Psoas muscle (tissue), 8 donors: ENCODE data around the gene UBR3. TPM values are rescaled to one million over a fixed set of nuclear protein-coding genes. Genes with fewer than 3 reads are reported as not detected.
A peak's percentile ranks its signal among the peaks of the same experiment; 100 is the strongest.

Source experiments
- ATAC-seq, 4 donors: fragments of 200-7000 bp; cut with Tn5 transposase; one replicate each; pipeline ENCODE4 v1.9.1; 2020; ENCODE audit warnings: moderate library complexity in 3 of 4, mild to moderate bottlenecking in 2 of 4
- DNase-seq, 2 donors: peaks; one replicate each; pipeline ENCODE4 v3.0.0-alpha.2; 2020
- H3K27ac ChIP-seq: fragments of 200-600 bp; one replicate; pipeline ENCODE4 v1.8.0; 2022
- H3K27me3 ChIP-seq, 3 donors: fragments of 200-600 bp in 1 of 3; one replicate each; pipeline versions ENCODE4 v1.6.1 to v1.8.0; 2013 to 2022; ENCODE audit warnings: low read length in 2 of 3, mild to moderate bottlenecking in 2 of 3, moderate library complexity in 1 of 3; ENCODE audit not compliant: insufficient read depth in 3 of 3
- H3K36me3 ChIP-seq, 2 donors: fragments of 200-600 bp in 1 of 2; one replicate each; pipeline versions ENCODE4 v1.6.1 to v1.8.0; 2013 to 2022; ENCODE audit warnings: low read depth in 1 of 2, mild to moderate bottlenecking in 1 of 2, moderate library complexity in 1 of 2; ENCODE audit not compliant: insufficient read depth in 1 of 2
- H3K4me1 ChIP-seq: fragments of 200-600 bp; one replicate; pipeline ENCODE4 v1.8.0; 2022
- H3K4me3 ChIP-seq: fragments of 200-600 bp; one replicate; pipeline ENCODE4 v1.8.0; 2022; ENCODE audit warnings: mild to moderate bottlenecking
- H3K9me3 ChIP-seq: fragments of 200-600 bp; one replicate; pipeline ENCODE4 v1.8.0; 2022
- WGBS, 3 donors: extraction: QIAGEN DNeasy Blood & Tissue Kit; methylation state at CpG; one replicate each; pipeline versions ENCODE4 v1.1.6 to v1.1.7; 2013; 5-methylcytosine and 5-hydroxymethylcytosine counted together
- intact Hi-C, 2 donors: fragments of 100-400 bp; cut with DNase I; formaldehyde crosslinking; loops; one replicate each; pipeline versions ENCODE4 v1.11.0 to v1.14.2; 2022
- long read RNA-seq, 2 donors: library from polyadenylated mRNA; unstranded; transcript quantifications; one replicate each; pipeline ENCODE4 v2.0.0, GENCODE V29; 2021
- polyA plus RNA-seq, 3 donors: library from polyadenylated mRNA; stranded (reverse); fragments of 200-250 nt; gene quantifications; one replicate each; pipeline ENCODE4 v1.2.3, GENCODE V29; 2013
- total RNA-seq, 4 donors: library from RNA; stranded (reverse); fragmentation: NEBNext Ultra II Directional in 2 of 4; extraction: Animal tissue kit (Norgen Biotek cat#: 25700) in 2 of 4; gene quantifications; one replicate each; pipeline versions ENCODE4 v1.2.1 to v1.2.4, GENCODE V29; 2021 to 2023
- TF ChIP-seq, protein P1 (sequence below): fragments of 200-600 bp; IDR thresholded peaks from one replicate; pipeline ENCODE4 v1.8.0; 2022; ENCODE audit warnings: antibody characterized with exemption
- donor health status: healthy with polysubstance abuse.
- donor health status: DM: no; HTN: no; CAD: no; lungs with moderate emphysema.
- donor health status: Bipolar disorder and iron deficiency.
- donor health status: healthy.
- donor health status: DM: yes; HTN: yes; CAD: no.
- donor health status: DM: no; HTN: no; CAD: no.
- donor health status: DM: no; HTN: no; CAD: no.
- donor health status: DM: yes; HTN: yes; CAD: no.

The UBR3 gene, protein sequence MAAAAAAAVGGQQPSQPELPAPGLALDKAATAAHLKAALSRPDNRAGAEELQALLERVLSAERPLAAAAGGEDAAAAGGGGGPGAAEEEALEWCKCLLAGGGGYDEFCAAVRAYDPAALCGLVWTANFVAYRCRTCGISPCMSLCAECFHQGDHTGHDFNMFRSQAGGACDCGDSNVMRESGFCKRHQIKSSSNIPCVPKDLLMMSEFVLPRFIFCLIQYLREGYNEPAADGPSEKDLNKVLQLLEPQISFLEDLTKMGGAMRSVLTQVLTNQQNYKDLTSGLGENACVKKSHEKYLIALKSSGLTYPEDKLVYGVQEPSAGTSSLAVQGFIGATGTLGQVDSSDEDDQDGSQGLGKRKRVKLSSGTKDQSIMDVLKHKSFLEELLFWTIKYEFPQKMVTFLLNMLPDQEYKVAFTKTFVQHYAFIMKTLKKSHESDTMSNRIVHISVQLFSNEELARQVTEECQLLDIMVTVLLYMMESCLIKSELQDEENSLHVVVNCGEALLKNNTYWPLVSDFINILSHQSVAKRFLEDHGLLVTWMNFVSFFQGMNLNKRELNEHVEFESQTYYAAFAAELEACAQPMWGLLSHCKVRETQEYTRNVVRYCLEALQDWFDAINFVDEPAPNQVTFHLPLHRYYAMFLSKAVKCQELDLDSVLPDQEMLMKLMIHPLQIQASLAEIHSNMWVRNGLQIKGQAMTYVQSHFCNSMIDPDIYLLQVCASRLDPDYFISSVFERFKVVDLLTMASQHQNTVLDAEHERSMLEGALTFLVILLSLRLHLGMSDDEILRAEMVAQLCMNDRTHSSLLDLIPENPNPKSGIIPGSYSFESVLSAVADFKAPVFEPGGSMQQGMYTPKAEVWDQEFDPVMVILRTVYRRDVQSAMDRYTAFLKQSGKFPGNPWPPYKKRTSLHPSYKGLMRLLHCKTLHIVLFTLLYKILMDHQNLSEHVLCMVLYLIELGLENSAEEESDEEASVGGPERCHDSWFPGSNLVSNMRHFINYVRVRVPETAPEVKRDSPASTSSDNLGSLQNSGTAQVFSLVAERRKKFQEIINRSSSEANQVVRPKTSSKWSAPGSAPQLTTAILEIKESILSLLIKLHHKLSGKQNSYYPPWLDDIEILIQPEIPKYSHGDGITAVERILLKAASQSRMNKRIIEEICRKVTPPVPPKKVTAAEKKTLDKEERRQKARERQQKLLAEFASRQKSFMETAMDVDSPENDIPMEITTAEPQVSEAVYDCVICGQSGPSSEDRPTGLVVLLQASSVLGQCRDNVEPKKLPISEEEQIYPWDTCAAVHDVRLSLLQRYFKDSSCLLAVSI (N-terminal part only)
- total RNA-seq (100 to 1,000 TPM; 158 to 202 (median 166) TPM), polyA plus RNA-seq (100 to 1,000 TPM in 1 of 3 donors, 10 to 100 TPM in 2; 28.7 to 160 (median 63.5) TPM)
- long read RNA-seq, donor 1, full-length matches to known transcripts, result 1 of 17 reads
- long read RNA-seq, donor 1, partial matches to known transcripts, result 11 of 17 reads
- long read RNA-seq, donor 1, other reads (novel, unspliced or antisense), result 5 of 17 reads
- long read RNA-seq, donor 2, partial matches to known transcripts, result 43 of 60 reads
- long read RNA-seq, donor 2, other reads (novel, unspliced or antisense), result 16 of 60 reads

DNA sequence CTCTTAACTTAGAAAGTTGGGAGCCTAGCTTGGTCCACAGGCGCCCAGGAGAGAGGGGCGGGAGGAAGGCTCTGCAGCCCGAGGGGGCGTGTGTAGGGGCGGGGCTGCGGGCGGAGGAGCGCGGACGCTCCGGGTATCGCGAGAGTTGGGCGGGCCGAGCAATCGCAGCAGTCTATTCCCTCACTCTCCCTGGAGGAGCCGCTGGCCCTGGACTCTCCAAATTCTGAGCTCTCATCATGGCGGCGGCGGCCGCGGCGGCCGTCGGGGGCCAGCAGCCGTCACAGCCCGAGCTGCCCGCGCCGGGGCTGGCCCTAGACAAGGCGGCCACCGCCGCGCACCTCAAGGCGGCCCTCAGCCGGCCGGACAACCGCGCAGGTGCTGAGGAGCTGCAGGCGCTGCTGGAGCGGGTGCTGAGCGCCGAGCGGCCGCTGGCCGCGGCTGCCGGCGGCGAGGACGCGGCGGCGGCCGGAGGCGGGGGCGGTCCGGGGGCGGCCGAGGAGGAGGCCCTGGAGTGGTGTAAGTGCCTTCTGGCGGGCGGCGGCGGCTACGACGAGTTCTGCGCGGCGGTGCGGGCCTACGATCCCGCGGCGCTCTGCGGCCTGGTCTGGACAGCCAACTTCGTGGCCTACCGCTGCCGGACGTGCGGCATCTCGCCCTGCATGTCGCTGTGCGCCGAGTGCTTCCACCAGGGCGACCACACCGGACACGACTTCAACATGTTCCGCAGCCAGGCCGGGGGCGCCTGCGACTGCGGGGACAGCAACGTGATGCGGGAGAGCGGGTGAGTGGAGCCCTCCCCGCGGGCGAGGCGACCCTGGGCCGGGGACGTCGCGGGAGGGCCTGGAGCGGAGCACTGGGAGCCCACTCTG is at the start of gene UBR3:
Gene UBR3, plus strand, starts transcription at position 183 of the 869 bp plus-strand sequence. Its CDS starts 54 bp downstream, at position 237.
- H3K27me3 ChIP-seq, result no peaks in the 10 kb centered on the region
- ATAC-seq (peak; percentile 77 to 86 (median 80)), DNase-seq (peak; percentile 95 to 97)
- intact Hi-C loops, result loop anchor here (2.0 to 5.0 kb wide), 3 partner anchors 40 to 100 kb away; no protein-coding TSS in a partner anchor
- peak within 1 kb of the TSS; percentile 95 for H3K4me3 ChIP-seq
- no peaks in the 10 kb centered on the region for H3K36me3 ChIP-seq
- peak within 1 kb of the TSS; percentile 95 for H3K27ac ChIP-seq
- 0% methylated on average over 67 to 104 of the region's 104 CpGs for WGBS, 3 donors
- TF ChIP-seq, protein P1, sequence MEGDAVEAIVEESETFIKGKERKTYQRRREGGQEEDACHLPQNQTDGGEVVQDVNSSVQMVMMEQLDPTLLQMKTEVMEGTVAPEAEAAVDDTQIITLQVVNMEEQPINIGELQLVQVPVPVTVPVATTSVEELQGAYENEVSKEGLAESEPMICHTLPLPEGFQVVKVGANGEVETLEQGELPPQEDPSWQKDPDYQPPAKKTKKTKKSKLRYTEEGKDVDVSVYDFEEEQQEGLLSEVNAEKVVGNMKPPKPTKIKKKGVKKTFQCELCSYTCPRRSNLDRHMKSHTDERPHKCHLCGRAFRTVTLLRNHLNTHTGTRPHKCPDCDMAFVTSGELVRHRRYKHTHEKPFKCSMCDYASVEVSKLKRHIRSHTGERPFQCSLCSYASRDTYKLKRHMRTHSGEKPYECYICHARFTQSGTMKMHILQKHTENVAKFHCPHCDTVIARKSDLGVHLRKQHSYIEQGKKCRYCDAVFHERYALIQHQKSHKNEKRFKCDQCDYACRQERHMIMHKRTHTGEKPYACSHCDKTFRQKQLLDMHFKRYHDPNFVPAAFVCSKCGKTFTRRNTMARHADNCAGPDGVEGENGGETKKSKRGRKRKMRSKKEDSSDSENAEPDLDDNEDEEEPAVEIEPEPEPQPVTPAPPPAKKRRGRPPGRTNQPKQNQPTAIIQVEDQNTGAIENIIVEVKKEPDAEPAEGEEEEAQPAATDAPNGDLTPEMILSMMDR, result peak; percentile 9
- peaks cover 50% of the 10 kb centered on the region for H3K4me1 ChIP-seq
- H3K9me3 ChIP-seq, result no peaks in the 10 kb centered on the region

- intact Hi-C loops, result no loop called here
- WGBS, 3 donors, result 92 to 93% (median 92%) methylated on average over 3 of the region's 3 CpGs
- H3K27me3 ChIP-seq, result no peaks in the 10 kb centered on the region
- DNase-seq (no peak), ATAC-seq (no peak)
- H3K27ac ChIP-seq, result no peak overlapping the region
- no peaks in the 10 kb centered on the region for H3K36me3 ChIP-seq
- H3K4me1 ChIP-seq, result no peaks in the 10 kb centered on the region
- H3K9me3 ChIP-seq, result no peaks in the 10 kb centered on the region
- TF ChIP-seq, protein P1, result no peak
- no peak overlapping the region for H3K4me3 ChIP-seq
Measured at GRCh38 chr2:169778446-169778845, 48.8 kb upstream of the UBR3 start.

DNA sequence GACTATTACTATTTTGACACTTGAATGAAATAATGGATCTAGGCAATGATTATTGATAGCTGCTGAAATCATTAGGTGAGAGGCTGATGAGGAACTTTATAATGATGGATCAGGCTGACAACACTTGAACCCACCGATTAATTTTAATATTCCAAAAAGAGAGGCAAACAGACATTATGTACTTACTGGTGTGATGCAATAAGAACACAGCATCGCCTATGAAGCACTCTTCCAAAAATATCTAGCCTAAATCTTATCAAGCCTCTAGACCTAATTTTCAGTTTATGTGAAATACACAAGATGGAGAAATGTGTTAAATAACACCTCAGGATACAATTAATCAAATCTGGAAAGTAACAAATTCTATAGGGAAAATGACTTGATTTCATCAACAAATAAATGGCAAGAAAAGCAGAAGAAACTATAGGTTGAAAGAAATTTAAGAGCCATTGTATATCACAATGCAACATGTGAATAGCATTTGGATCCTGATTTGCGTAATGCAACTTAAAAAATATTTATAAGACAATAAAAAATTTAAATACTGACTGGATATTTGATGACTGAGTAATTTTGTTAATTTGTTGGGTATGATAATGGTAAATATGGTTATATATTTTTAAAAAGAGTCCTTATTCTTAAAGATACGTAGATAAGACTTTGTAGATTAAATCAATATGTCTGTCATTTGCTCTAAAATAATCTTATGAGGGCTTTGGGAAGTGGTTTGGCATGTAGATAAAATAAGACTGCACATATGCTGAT is 45.8 kb upstream of the UBR3 start:
- intact Hi-C loops, result no loop called here
- Histone ChIP-seq H3K27ac (no peak overlapping the region), H3K4me3 (no peak overlapping the region), H3K9me3 (no peaks in the 10 kb centered on the region), H3K36me3 (no peaks in the 10 kb centered on the region), H3K27me3 (no peaks in the 10 kb centered on the region), H3K4me1 (no peaks in the 10 kb centered on the region)
- TF ChIP-seq, protein P1, result no peak
- ATAC-seq (no peak), DNase-seq (no peak)
- WGBS, 3 donors, result 86 to 99% (median 92%) methylated on average over 4 of the region's 4 CpGs
